Right atrium auricular region (tissue), 2 donors: ENCODE measurements around the gene SPAG6. TPM values are rescaled to one million over a fixed set of nuclear protein-coding genes. Genes with fewer than 3 reads are reported as not detected.

Experiments used
- DNase-seq: peaks from one replicate; pipeline ENCODE4 v3.0.0-alpha.2; 2019; ENCODE audit warnings: low spot score
- H3K27ac ChIP-seq, 2 donors: fragments of 200-600 bp; sonication (generic); 1 replicate in 1 of 2; 2 replicates in 1 of 2; pipeline ENCODE4 v1.5.1; 2016 to 2019
- H3K27me3 ChIP-seq, 2 donors: fragments of 200-600 bp; sonication (generic); one replicate each; pipeline versions ENCODE4 v1.5.1 to v1.6.0; 2017 to 2019
- H3K36me3 ChIP-seq: fragments of 200-600 bp; sonication (generic); one replicate; pipeline ENCODE4 v1.5.1; 2016
- H3K4me1 ChIP-seq, 2 donors: fragments of 200-600 bp; sonication (generic); one replicate each; pipeline versions ENCODE4 v1.5.1 to v1.6.0; 2017 to 2019
- H3K4me3 ChIP-seq, 2 donors: fragments of 200-600 bp; sonication (generic); 1 replicate in 1 of 2; 2 replicates in 1 of 2; pipeline ENCODE4 v1.5.1; 2017 to 2019; ENCODE audit warnings: mild to moderate bottlenecking in 1 of 2, moderate library complexity in 1 of 2
- H3K9me3 ChIP-seq, 2 donors: fragments of 200-600 bp; sonication (generic); one replicate each; pipeline ENCODE4 v1.5.1; 2019
- CTCF ChIP-seq, 2 donors: fragments of 200-600 bp; sonication (generic); IDR thresholded peaks; one replicate each; pipeline ENCODE4 v1.5.1; 2019; ENCODE audit warnings: antibody characterized with exemption in 2 of 2
- total RNA-seq, 2 donors: library from RNA; depleted of rRNA; stranded (reverse); fragments of >200 nt; gene quantifications; one replicate each; pipeline ENCODE4 v1.1.0, GENCODE V29; 2016

Gene SPAG6
- total RNA-seq, 2 donors from 2014 or later = not detected

GRCh38 chr10:22415072-22415471, 69.8 kb downstream of the SPAG6 start:
- Histone ChIP-seq H3K27me3 (no peaks in the 10 kb centered on the region), H3K36me3 (no peaks in the 10 kb centered on the region), H3K4me3 (no peak overlapping the region), H3K9me3 (no peaks in the 10 kb centered on the region), H3K27ac (no peak overlapping the region), H3K4me1 (no peaks in the 10 kb centered on the region)
- no peak for TF ChIP-seq CTCF (IDR thresholded peaks at IDR 0.05)
- DNase-seq = no peak

GRCh38 chr10:22417736-22418268, 72.5 kb downstream of the SPAG6 start:
- no peaks in the 10 kb centered on the region for H3K9me3 ChIP-seq

GRCh38 chr10:22420787-22421517, 75.7 kb downstream of the SPAG6 start:
- Histone ChIP-seq H3K27ac (no peak overlapping the region), H3K4me1 (no peaks in the 10 kb centered on the region), H3K36me3 (no peaks in the 10 kb centered on the region), H3K4me3 (no peak overlapping the region), H3K9me3 (no peaks in the 10 kb centered on the region), H3K27me3 (no peaks in the 10 kb centered on the region)
- TF ChIP-seq CTCF (IDR thresholded peaks at IDR 0.05) = no peak
- DNase-seq = no peak

More at GRCh38 chr10:22417736-22418268, 72.5 kb downstream of the SPAG6 start:
- H3K36me3 ChIP-seq = no peaks in the 10 kb centered on the region
- no peak overlapping the region for H3K4me3 ChIP-seq
- H3K27ac ChIP-seq = no peak overlapping the region
- TF ChIP-seq CTCF (IDR thresholded peaks at IDR 0.05) = no peak
- DNase-seq = no peak
- no peaks in the 10 kb centered on the region for H3K4me1 ChIP-seq
- H3K27me3 ChIP-seq = no peaks in the 10 kb centered on the region

- no peaks in the 10 kb centered on the region for H3K9me3 ChIP-seq
- H3K36me3 ChIP-seq = no peaks in the 10 kb centered on the region
- H3K4me3 ChIP-seq = no peak overlapping the region
- no peak overlapping the region for H3K27ac ChIP-seq
- no peak for TF ChIP-seq CTCF (IDR thresholded peaks at IDR 0.05)
- no peak for DNase-seq
- H3K27me3 ChIP-seq = no peaks in the 10 kb centered on the region
- no peaks in the 10 kb centered on the region for H3K4me1 ChIP-seq
Observed at GRCh38 chr10:22426653-22427052, 81.4 kb downstream of the SPAG6 start.

GRCh38 chr10:22427101-22427500, 81.8 kb downstream of the SPAG6 start:
- H3K36me3 ChIP-seq = no peaks in the 10 kb centered on the region
- no peaks in the 10 kb centered on the region for H3K4me1 ChIP-seq
- H3K27me3 ChIP-seq = no peaks in the 10 kb centered on the region
- H3K4me3 ChIP-seq = no peak overlapping the region
- no peak overlapping the region for H3K27ac ChIP-seq
- no peak for DNase-seq
- H3K9me3 ChIP-seq = no peaks in the 10 kb centered on the region
- TF ChIP-seq CTCF (IDR thresholded peaks at IDR 0.05) = no peak
